PC-3 (cell line): Measurements from ENCODE around the gene HS3ST4. TPM values are rescaled to one million over a fixed set of nuclear protein-coding genes. Genes with fewer than 3 reads are reported as not detected.

Source experiments
- ATAC-seq: fragments of 200-7000 bp; cut with Tn5 transposase; 2 replicates; pipeline ENCODE4 v1.9.1; 2020; ENCODE audit warnings: mild to moderate bottlenecking, moderate library complexity
- BruUV-seq: library from RNA; stranded (reverse); fragments of 400-500 nt; replicated peaks from 2 replicates; lab custom pipeline; 2021; lab: Mats Ljungman, UMichigan
- CTCF ChIA-PET: fragments of 300-600 bp; sonication (Branson Sonifier 250); formaldehyde crosslinking; loops from one replicate; lab custom pipeline; 2022; ENCODE audit warnings: antibody characterized with exemption; lab: Charles Lee
- POLR2A ChIA-PET: fragments of 300-600 bp; sonication (Branson Sonifier 250); formaldehyde crosslinking; loops from one replicate; lab custom pipeline; 2022; ENCODE audit warnings: antibody characterized with exemption; ENCODE audit not compliant: unreplicated experiment; lab: Charles Lee
- DNase-seq: peaks from one replicate; pipeline ENCODE4 v3.0.0-alpha.2; 2015
- H2AFZ ChIP-seq: fragments of 300-600 bp; sonication (generic); 2 replicates; pipeline ENCODE4 v1.6.0; 2016; ENCODE audit warnings: antibody characterized with exemption, low read length
- H3F3A ChIP-seq: fragments of 300-600 bp; sonication (generic); one replicate; pipeline ENCODE4 v1.6.0; 2017; ENCODE audit warnings: antibody characterized with exemption, low read length, control low read depth, mild to moderate bottlenecking; ENCODE audit not compliant: unreplicated experiment
- H3K27ac ChIP-seq: fragments of 300-600 bp; sonication (generic); 2 replicates; pipeline ENCODE4 v1.5.1; 2016; ENCODE audit warnings: mild to moderate bottlenecking, low read length
- H3K27me3 ChIP-seq: fragments of 300-600 bp; sonication (generic); 2 replicates; pipeline ENCODE4 v1.6.1; 2016; ENCODE audit warnings: low read length, mixed read lengths
- H3K36me3 ChIP-seq: fragments of 300-600 bp; sonication (generic); 2 replicates; pipeline ENCODE4 v1.6.1; 2016; ENCODE audit warnings: low read depth, mixed run types, low read length, mixed read lengths
- H3K4me1 ChIP-seq: fragments of 300-600 bp; sonication (generic); 2 replicates; pipeline ENCODE4 v1.5.1; 2016; ENCODE audit warnings: low read length; ENCODE audit not compliant: insufficient read depth
- H3K4me2 ChIP-seq: fragments of 300-600 bp; sonication (generic); 2 replicates; pipeline ENCODE4 v1.6.0; 2016; ENCODE audit warnings: low read length
- H3K4me3 ChIP-seq: fragments of 300-600 bp; sonication (generic); 2 replicates; pipeline ENCODE4 v1.5.1; 2016; ENCODE audit warnings: mild to moderate bottlenecking, low read length, mixed read lengths
- H3K79me2 ChIP-seq: fragments of 300-600 bp; sonication (generic); 2 replicates; pipeline ENCODE4 v1.6.1; 2017; ENCODE audit warnings: low read length, mixed read lengths
- H3K9ac ChIP-seq: fragments of 300-600 bp; sonication (generic); 2 replicates; pipeline ENCODE4 v1.6.0; 2016; ENCODE audit warnings: mild to moderate bottlenecking, low read length
- H3K9me2 ChIP-seq: fragments of 300-600 bp; sonication (generic); replicated peaks from 2 replicates; pipeline ENCODE4 v1.6.1; 2016; ENCODE audit warnings: mixed run types, low read length, mixed read lengths
- H3K9me3 ChIP-seq: fragments of 300-600 bp; sonication (generic); 2 replicates; pipeline ENCODE4 v1.6.1; 2016; ENCODE audit warnings: low read length, mixed read lengths
- H4K20me1 ChIP-seq: fragments of 300-600 bp; sonication (generic); 2 replicates; pipeline ENCODE4 v1.6.1; 2016; ENCODE audit warnings: low read length, mixed read lengths
- EZH2 ChIP-seq: fragments of 300-600 bp; sonication (generic); IDR thresholded peaks from one replicate; pipeline ENCODE4 v1.6.1; 2017; ENCODE audit warnings: antibody characterized with exemption, mild to moderate bottlenecking, low read length; ENCODE audit not compliant: unreplicated experiment
- EZH2phosphoT487 ChIP-seq: fragments of 300-600 bp; sonication (generic); IDR thresholded peaks from 2 replicates; pipeline ENCODE4 v1.6.1; 2018; ENCODE audit warnings: mild to moderate bottlenecking, antibody characterized with exemption, low read length, borderline replicate concordance
- intact Hi-C: fragments of 100-400 bp; cut with micrococcal nuclease; formaldehyde crosslinking; loops from 2 replicates; pipeline ENCODE4 v1.9.0; 2023
- total RNA-seq: library from RNA; depleted of rRNA; stranded (reverse); fragments of >200 nt; gene quantifications from 2 replicates; pipeline ENCODE4 v1.2.3, GENCODE V29; 2014
- TF ChIP-seq, protein P1 (sequence below): fragments of 300-600 bp; sonication (generic); conservative IDR thresholded peaks from 2 replicates; pipeline ENCODE4 v1.5.1; 2017; ENCODE audit warnings: antibody characterized with exemption, low read depth, mild to moderate bottlenecking, low read length

The HS3ST4 gene
- total RNA-seq, 1 experiment from 2014 or later, result not detected

- Histone ChIP-seq H3K9ac (no peak overlapping the region), H2AFZ (no peak overlapping the region), H3K27me3 (no peaks in the 10 kb centered on the region), H3K9me3 (no peaks in the 10 kb centered on the region), H3K4me1 (no peaks in the 10 kb centered on the region), H3K9me2 (no peaks in the 10 kb centered on the region), H3K79me2 (no peaks in the 10 kb centered on the region), H3K27ac (no peak overlapping the region), H3F3A (no peaks in the 10 kb centered on the region), H4K20me1 (no peaks in the 10 kb centered on the region), H3K4me3 (no peak overlapping the region), H3K36me3 (no peaks in the 10 kb centered on the region), H3K4me2 (no peak overlapping the region)
- no TSS peak for BruUV-seq
- ChIA-PET CTCF (no interaction called here), POLR2A (no interaction called here)
- intact Hi-C loops, result no loop called here
- no peak for TF ChIP-seq EZH2
- TF ChIP-seq, protein P1, sequence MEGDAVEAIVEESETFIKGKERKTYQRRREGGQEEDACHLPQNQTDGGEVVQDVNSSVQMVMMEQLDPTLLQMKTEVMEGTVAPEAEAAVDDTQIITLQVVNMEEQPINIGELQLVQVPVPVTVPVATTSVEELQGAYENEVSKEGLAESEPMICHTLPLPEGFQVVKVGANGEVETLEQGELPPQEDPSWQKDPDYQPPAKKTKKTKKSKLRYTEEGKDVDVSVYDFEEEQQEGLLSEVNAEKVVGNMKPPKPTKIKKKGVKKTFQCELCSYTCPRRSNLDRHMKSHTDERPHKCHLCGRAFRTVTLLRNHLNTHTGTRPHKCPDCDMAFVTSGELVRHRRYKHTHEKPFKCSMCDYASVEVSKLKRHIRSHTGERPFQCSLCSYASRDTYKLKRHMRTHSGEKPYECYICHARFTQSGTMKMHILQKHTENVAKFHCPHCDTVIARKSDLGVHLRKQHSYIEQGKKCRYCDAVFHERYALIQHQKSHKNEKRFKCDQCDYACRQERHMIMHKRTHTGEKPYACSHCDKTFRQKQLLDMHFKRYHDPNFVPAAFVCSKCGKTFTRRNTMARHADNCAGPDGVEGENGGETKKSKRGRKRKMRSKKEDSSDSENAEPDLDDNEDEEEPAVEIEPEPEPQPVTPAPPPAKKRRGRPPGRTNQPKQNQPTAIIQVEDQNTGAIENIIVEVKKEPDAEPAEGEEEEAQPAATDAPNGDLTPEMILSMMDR, result no peak
- TF ChIP-seq EZH2phosphoT487, result no peak
- ATAC-seq, result no peak
- DNase-seq, result no peak
Measured at GRCh38 chr16:25952983-25953382, 261.2 kb downstream of the HS3ST4 start.

DNA sequence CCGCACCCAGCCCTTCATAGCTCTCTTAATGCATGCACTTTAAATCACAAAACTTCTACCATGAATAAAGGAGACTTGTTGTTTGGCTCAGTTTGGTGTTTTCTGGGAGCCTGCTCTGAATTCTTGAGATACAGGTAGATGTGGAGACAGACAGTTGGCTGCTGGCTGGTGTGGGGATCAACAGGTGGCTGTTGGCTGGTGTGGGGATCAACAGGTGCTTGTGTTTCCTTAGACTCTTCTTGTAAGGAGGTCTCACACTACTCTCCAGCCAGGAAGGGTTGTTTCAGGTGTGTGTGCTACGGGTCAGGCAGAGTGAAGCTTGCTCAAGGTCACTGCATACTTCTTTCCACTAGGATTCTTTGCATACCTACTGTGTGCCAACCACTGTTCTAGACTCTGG, 265.9 kb downstream of the HS3ST4 start:
- Histone ChIP-seq H3K9ac (no peak overlapping the region), H3K27me3 (no peaks in the 10 kb centered on the region), H3K79me2 (no peaks in the 10 kb centered on the region), H3K36me3 (no peaks in the 10 kb centered on the region), H3F3A (no peaks in the 10 kb centered on the region), H3K9me3 (no peaks in the 10 kb centered on the region), H3K4me2 (no peak overlapping the region), H4K20me1 (no peaks in the 10 kb centered on the region), H3K4me3 (no peak overlapping the region), H3K9me2 (no peaks in the 10 kb centered on the region), H3K27ac (no peak overlapping the region), H2AFZ (no peak overlapping the region), H3K4me1 (no peaks in the 10 kb centered on the region)
- TF ChIP-seq, protein P1, result no peak
- TF ChIP-seq EZH2 (no peak), EZH2phosphoT487 (no peak)
- ChIA-PET POLR2A (no interaction called here), CTCF (no interaction called here)
- DNase-seq (no peak), ATAC-seq (no peak)
- BruUV-seq, result no TSS peak
- intact Hi-C loops, result no loop called here

DNA sequence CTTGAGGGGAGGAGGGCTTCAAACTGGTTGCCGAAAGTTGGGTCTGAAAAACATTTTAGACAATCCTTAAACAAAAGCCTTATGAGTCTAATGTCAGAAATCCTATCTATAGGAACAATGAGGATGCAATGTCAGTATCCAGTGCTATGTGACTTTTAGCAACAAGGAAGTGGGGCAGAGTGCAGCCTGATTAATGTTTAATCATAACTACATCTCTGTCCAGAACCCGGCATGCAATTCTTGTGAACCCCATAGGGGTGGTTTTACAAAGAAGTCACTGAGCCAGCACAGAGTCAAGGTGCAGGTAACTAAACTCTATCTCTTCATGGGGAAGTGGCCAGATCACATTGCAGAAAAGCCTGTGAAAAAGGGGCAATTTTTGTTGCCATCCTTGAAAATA, 267.5 kb downstream of the HS3ST4 start:
- intact Hi-C loops, result no loop called here
- ChIA-PET POLR2A (no interaction called here), CTCF (no interaction called here)
- Histone ChIP-seq H3F3A (no peaks in the 10 kb centered on the region), H3K36me3 (no peaks in the 10 kb centered on the region), H2AFZ (no peak overlapping the region), H3K27me3 (no peaks in the 10 kb centered on the region), H3K4me2 (no peak overlapping the region), H3K9me2 (no peaks in the 10 kb centered on the region), H4K20me1 (no peaks in the 10 kb centered on the region), H3K4me1 (no peaks in the 10 kb centered on the region), H3K9ac (no peak overlapping the region), H3K9me3 (no peaks in the 10 kb centered on the region), H3K79me2 (no peaks in the 10 kb centered on the region), H3K4me3 (no peak overlapping the region), H3K27ac (no peak overlapping the region)
- no TSS peak for BruUV-seq
- TF ChIP-seq EZH2phosphoT487 (no peak), EZH2 (no peak)
- TF ChIP-seq, protein P1, result no peak
- DNase-seq, result no peak
- no peak for ATAC-seq
